CD4-positive, alpha-beta T cell (primary cell): ENCODE results near the gene RASSF8. TPM values are rescaled to one million over a fixed set of nuclear protein-coding genes. Genes with fewer than 3 reads are reported as not detected.

Experiments used
- ATAC-seq: fragments of 200-7000 bp; cut with Tn5 transposase; one replicate; pipeline ENCODE4 v1.10.0; 2022; ENCODE audit warnings: mild to moderate bottlenecking; ENCODE audit not compliant: poor library complexity
- CTCF ChIA-PET: fragments of 350-600 bp; sonication (Branson Sonifier 250); formaldehyde crosslinking; loops from one replicate; lab custom pipeline; 2021; ENCODE audit warnings: antibody characterized with exemption, inconsistent platforms; lab: Charles Lee
- POLR2A ChIA-PET: fragments of 350-600 bp; sonication (Branson Sonifier 250); formaldehyde crosslinking; loops from one replicate; lab custom pipeline; 2021; ENCODE audit warnings: antibody characterized with exemption, inconsistent platforms; lab: Charles Lee
- DNase-seq, 14 experiments: peaks; one replicate each; pipeline ENCODE4 v3.0.0-alpha.2; 2013 to 2020; ENCODE audit warnings: mixed read lengths in 2 of 14
- H3K27ac ChIP-seq, 2 donors: one replicate each; pipeline versions ENCODE4 v1.5.1 to v1.7.0; 2013; ENCODE audit warnings: low read length in 2 of 2, low read depth in 1 of 2, mild to moderate bottlenecking in 1 of 2
- H3K27me3 ChIP-seq, 2 experiments: 1 replicate in 1 of 2; 2 replicates in 1 of 2; pipeline versions ENCODE4 v1.6.1 to v1.7.0; 2013; ENCODE audit warnings: low read length in 2 of 2, control low read depth in 1 of 2, mild to moderate bottlenecking in 1 of 2, moderate library complexity in 1 of 2; ENCODE audit not compliant: insufficient read depth in 2 of 2, control insufficient read depth in 1 of 2
- H3K36me3 ChIP-seq: one replicate; pipeline ENCODE4 v1.6.1; 2013; ENCODE audit warnings: low read length, control low read depth; ENCODE audit not compliant: insufficient read depth
- H3K4me1 ChIP-seq: one replicate; pipeline ENCODE4 v1.6.1; 2013; ENCODE audit warnings: low read length, control low read depth; ENCODE audit not compliant: insufficient read depth
- H3K4me3 ChIP-seq: one replicate; pipeline ENCODE4 v1.5.1; 2013; ENCODE audit warnings: mild to moderate bottlenecking, low read length, moderate library complexity
- H3K9me3 ChIP-seq, 2 experiments: 1 replicate in 1 of 2; 2 replicates in 1 of 2; pipeline versions ENCODE4 v1.6.1 to v1.7.0; 2013; ENCODE audit warnings: low read length in 2 of 2, mild to moderate bottlenecking in 2 of 2, control low read depth in 1 of 2, moderate library complexity in 1 of 2; ENCODE audit not compliant: control insufficient read depth in 1 of 2, insufficient read depth in 1 of 2
- H3K27ac Mint-ChIP-seq: one replicate; pipeline ENCODE4 v1.8.0; 2020; ENCODE audit warnings: mixed read lengths
- H3K27me3 Mint-ChIP-seq: one replicate; pipeline ENCODE4 v1.8.0; 2021; ENCODE audit warnings: mixed read lengths
- H3K36me3 Mint-ChIP-seq: one replicate; pipeline ENCODE4 v1.8.0; 2021; ENCODE audit warnings: low read depth, mixed read lengths
- H3K4me1 Mint-ChIP-seq: one replicate; pipeline ENCODE4 v1.8.0; 2021; ENCODE audit warnings: low read depth, mixed read lengths
- H3K4me3 Mint-ChIP-seq: one replicate; pipeline ENCODE4 v1.8.0; 2020; ENCODE audit warnings: mild to moderate bottlenecking, mixed read lengths
- H3K9me3 Mint-ChIP-seq: one replicate; pipeline ENCODE4 v1.8.0; 2020; ENCODE audit warnings: mixed read lengths
- CTCF ChIP-seq: fragments of 200-600 bp; IDR thresholded peaks from one replicate; pipeline ENCODE4 v1.8.0; 2022; ENCODE audit warnings: antibody characterized with exemption, mild to moderate bottlenecking
- intact Hi-C, 2 experiments: fragments of 100-400 bp; cut with DNase I in 1 of 2; cut with micrococcal nuclease in 1 of 2; formaldehyde crosslinking; loops; one replicate each; pipeline versions ENCODE4 v1.15.1 to v1.9.0; 2023 to 2025; cut with DNase I, micrococcal nuclease
- total RNA-seq, 174 experiments: library from RNA in 2 of 174; stranded (reverse) in 2 of 174; gene quantifications; one replicate each; pipeline ENCODE4 v1.2.3 and lab custom pipeline; 2021 to 2026

The RASSF8 gene
- total RNA-seq, 2 experiments from 2014 or later: 0.71 to 1.4 TPM

- no peaks in the 10 kb centered on the region for H3K36me3 ChIP-seq
- no peak overlapping the region for H3K27ac ChIP-seq
- intact Hi-C loops: no loop called here
- Mint-ChIP-seq H3K36me3 (no peaks in the 10 kb centered on the region), H3K4me3 (no peak overlapping the region), H3K9me3 (no peaks in the 10 kb centered on the region), H3K27me3 (no peaks in the 10 kb centered on the region), H3K27ac (no peak overlapping the region), H3K4me1 (no peaks in the 10 kb centered on the region)
- no peak overlapping the region for H3K4me3 ChIP-seq
- no peak for ATAC-seq
- no peak for DNase-seq
- POLR2A ChIA-PET: no interaction called here
- H3K9me3 ChIP-seq: no peaks in the 10 kb centered on the region
- CTCF ChIA-PET: no interaction called here
- no peaks in the 10 kb centered on the region for H3K4me1 ChIP-seq
- no peak for TF ChIP-seq CTCF
- H3K27me3 ChIP-seq: no peaks in the 10 kb centered on the region
These were observed 88.4 kb downstream of the RASSF8 start for GRCh38 chr12:26046906-26047305.

- ATAC-seq (no peak), DNase-seq (no peak)
- H3K27ac Mint-ChIP-seq: no peak overlapping the region
- Histone ChIP-seq H3K9me3 (no peaks in the 10 kb centered on the region), H3K27ac (no peak overlapping the region), H3K4me3 (no peak overlapping the region), H3K27me3 (no peaks in the 10 kb centered on the region), H3K4me1 (no peaks in the 10 kb centered on the region), H3K36me3 (no peaks in the 10 kb centered on the region)
- intact Hi-C loops: no loop called here
- POLR2A ChIA-PET: no interaction called here
- CTCF ChIA-PET: no interaction called here
- H3K9me3 Mint-ChIP-seq: no peaks in the 10 kb centered on the region
- H3K4me1 Mint-ChIP-seq: no peaks in the 10 kb centered on the region
- no peaks in the 10 kb centered on the region for H3K36me3 Mint-ChIP-seq
- TF ChIP-seq CTCF: no peak
- H3K27me3 Mint-ChIP-seq: no peaks in the 10 kb centered on the region
- H3K4me3 Mint-ChIP-seq: no peak overlapping the region
These were observed 89.1 kb downstream of the RASSF8 start for GRCh38 chr12:26047401-26048226.

- no peak for ATAC-seq
- H3K27me3 Mint-ChIP-seq: no peaks in the 10 kb centered on the region
- H3K9me3 ChIP-seq: no peaks in the 10 kb centered on the region
- no peak overlapping the region for H3K27ac ChIP-seq
- no peak for TF ChIP-seq CTCF
- H3K27me3 ChIP-seq: no peaks in the 10 kb centered on the region
- no peak overlapping the region for H3K4me3 Mint-ChIP-seq
- H3K36me3 Mint-ChIP-seq: no peaks in the 10 kb centered on the region
- no peak overlapping the region for H3K27ac Mint-ChIP-seq
- no peak overlapping the region for H3K4me3 ChIP-seq
- DNase-seq: no peak
- ChIA-PET POLR2A (no interaction called here), CTCF (no interaction called here)
- H3K36me3 ChIP-seq: no peaks in the 10 kb centered on the region
- intact Hi-C loops: no loop called here
- H3K9me3 Mint-ChIP-seq: no peaks in the 10 kb centered on the region
- H3K4me1 Mint-ChIP-seq: no peaks in the 10 kb centered on the region
- no peaks in the 10 kb centered on the region for H3K4me1 ChIP-seq
These were observed 94.2 kb downstream of the RASSF8 start for GRCh38 chr12:26052652-26053051.
